NCI-H1105 (cell line): ENCODE results near the gene UGP2.
A peak's percentile ranks its signal among the peaks of the same experiment; 100 is the strongest.
"Not testable (repeated sequence)": the region's sequence is repeated elsewhere in the genome, so short reads cannot be mapped to it uniquely, and the experiment has no call there.

Experiments used
- DNase-seq: peaks from one replicate; lab custom pipeline; 2025; lab: John Stamatoyannopoulos, UW

The UGP2 gene

GRCh38 chr2:63841254-63842022 is at the start of gene UGP2:
Gene UGP2 (plus strand): TSS chr2:63841896. CDS start chr2:63842186, 290 bp downstream.
- peak; percentile 83 for DNase-seq

- no peak for DNase-seq
Measured at GRCh38 chr2:63792530-63792929, 49.2 kb upstream of the UGP2 start.

- DNase-seq: no peak
Measured at GRCh38 chr2:63796366-63796765, 45.3 kb upstream of the UGP2 start.

- no peak for DNase-seq
Measured at GRCh38 chr2:63796796-63797195, 44.9 kb upstream of the UGP2 start.

- DNase-seq: no peak
Measured at GRCh38 chr2:63801455-63801854, 40.2 kb upstream of the UGP2 start.

- no peak for DNase-seq
Measured at GRCh38 chr2:63805412-63805811, 36.3 kb upstream of the UGP2 start.

GRCh38 chr2:63808036-63808435 is 33.7 kb upstream of the UGP2 start:
- DNase-seq: not testable (repeated sequence)

GRCh38 chr2:63808911-63809310 is 32.8 kb upstream of the UGP2 start:
- not testable (repeated sequence) for DNase-seq

GRCh38 chr2:63811063-63811462 is 30.6 kb upstream of the UGP2 start:
- DNase-seq: no peak

GRCh38 chr2:63811870-63812269 is 29.8 kb upstream of the UGP2 start:
- not testable (repeated sequence) for DNase-seq

GRCh38 chr2:63814114-63814513 is 27.6 kb upstream of the UGP2 start:
- DNase-seq: no peak

GRCh38 chr2:63817382-63817781 is 24.3 kb upstream of the UGP2 start:
- DNase-seq: no peak

- no peak for DNase-seq
Measured at GRCh38 chr2:63818271-63818670, 23.4 kb upstream of the UGP2 start.

GRCh38 chr2:63819256-63819655 is 22.4 kb upstream of the UGP2 start:
- DNase-seq: no peak

GRCh38 chr2:63819765-63820717 is 21.7 kb upstream of the UGP2 start:
- DNase-seq: no peak

GRCh38 chr2:63820969-63821368 is 20.7 kb upstream of the UGP2 start:
- no peak for DNase-seq

GRCh38 chr2:63821396-63821795 is 20.3 kb upstream of the UGP2 start:
- DNase-seq: no peak

GRCh38 chr2:63822478-63822877 is 19.2 kb upstream of the UGP2 start:
- DNase-seq: no peak

- no peak for DNase-seq
Measured at GRCh38 chr2:63827749-63828148, 13.9 kb upstream of the UGP2 start.

GRCh38 chr2:63831176-63831575 is 10.5 kb upstream of the UGP2 start:
- no peak for DNase-seq

GRCh38 chr2:63834401-63834800 is 7.3 kb upstream of the UGP2 start:
- DNase-seq: peak; percentile 72

GRCh38 chr2:63837036-63837594 is 4.6 kb upstream of the UGP2 start:
- no peak for DNase-seq
